ENCODE data around the gene HEPN1.

GRCh38 chr11:124876818-124877630, 42.0 kb upstream of the HEPN1 start:
- TF ChIP-seq ZBTB12 (CRISPR knock-in tag; IDR thresholded peaks at IDR 0.05) (no peak), ZBTB8A (IDR thresholded peaks at IDR 0.05; ENCODE audit: partially characterized antibody) (no peak), STAT6 (CRISPR knock-in tag; IDR thresholded peaks at IDR 0.05) (no peak)

Measured in K562 (cell line).